Smooth muscle cell (in vitro differentiated cells): ENCODE measurements around the gene ADPRS. TPM values are rescaled to one million over a fixed set of nuclear protein-coding genes. Genes with fewer than 3 reads are reported as not detected.

ENCODE experiments used
- DNase-seq: peaks from one replicate; lab custom pipeline; 2025; ENCODE audit not compliant: unreplicated experiment; lab: John Stamatoyannopoulos, UW
- H2AFZ ChIP-seq: fragments of 200-600 bp; sonication (generic); 2 replicates; pipeline ENCODE4 v1.6.0; 2016; ENCODE audit warnings: antibody characterized with exemption, low read depth, mild to moderate bottlenecking
- H3F3A ChIP-seq: fragments of 200-600 bp; sonication (generic); 2 replicates; pipeline ENCODE4 v1.6.0; 2017; ENCODE audit warnings: antibody characterized with exemption, low read depth
- H3K27ac ChIP-seq: fragments of 200-600 bp; sonication (generic); 2 replicates; pipeline ENCODE4 v1.5.1; 2016; ENCODE audit warnings: low read depth, mild to moderate bottlenecking
- H3K27me3 ChIP-seq: fragments of 200-600 bp; sonication (generic); 2 replicates; pipeline ENCODE4 v1.6.1; 2016; ENCODE audit warnings: low read depth, mild to moderate bottlenecking
- H3K36me3 ChIP-seq: fragments of 200-600 bp; sonication (generic); 2 replicates; pipeline ENCODE4 v1.5.1; 2016; ENCODE audit warnings: low read depth
- H3K4me1 ChIP-seq: fragments of 200-600 bp; sonication (generic); 2 replicates; pipeline ENCODE4 v1.5.1; 2016; ENCODE audit warnings: low read depth
- H3K4me2 ChIP-seq: fragments of 200-600 bp; sonication (generic); 2 replicates; pipeline ENCODE4 v1.6.0; 2016; ENCODE audit warnings: mild to moderate bottlenecking
- H3K4me3 ChIP-seq: fragments of 200-600 bp; sonication (generic); 2 replicates; pipeline ENCODE4 v1.5.1; 2016; ENCODE audit warnings: mild to moderate bottlenecking
- H3K79me2 ChIP-seq: fragments of 200-600 bp; sonication (generic); 2 replicates; pipeline ENCODE4 v1.6.0; 2016; ENCODE audit warnings: low read depth, mild to moderate bottlenecking
- H3K9ac ChIP-seq: fragments of 200-600 bp; sonication (generic); 2 replicates; pipeline ENCODE4 v1.6.0; 2016; ENCODE audit warnings: low read depth
- H3K9me3 ChIP-seq: fragments of 200-600 bp; sonication (generic); replicated peaks from 2 replicates; pipeline ENCODE4 v1.5.1; 2016; ENCODE audit warnings: low read depth
- H4K20me1 ChIP-seq: fragments of 200-600 bp; sonication (generic); 2 replicates; pipeline ENCODE4 v1.6.0; 2016; ENCODE audit warnings: low read depth
- WGBS: methylation state at CpG from one replicate; pipeline ENCODE4 v1.1.7; 2016; ENCODE audit warnings: low lambda C conversion rate; 5-methylcytosine and 5-hydroxymethylcytosine counted together
- polyA plus RNA-seq: library from polyadenylated mRNA; unstranded; fragments of >200 nt; fragmentation: Nextera tagmentation; extraction: Ambion mirVana; gene quantifications from 2 replicates; pipeline ENCODE4 v1.2.1, GENCODE V29; 2016
- total RNA-seq: library from RNA; depleted of rRNA; stranded (reverse); fragments of >200 nt; gene quantifications from 2 replicates; pipeline ENCODE4 v1.2.3, GENCODE V29; 2014
- TF ChIP-seq, protein P1 (sequence below): fragments of 200-600 bp; sonication (generic); IDR thresholded peaks from 2 replicates; pipeline ENCODE4 v1.5.1; 2017; ENCODE audit warnings: borderline replicate concordance, mild to moderate bottlenecking, antibody characterized with exemption; ENCODE audit not compliant: insufficient read depth, poor library complexity, severe bottlenecking

Gene ADPRS
- total and polyA plus RNA-seq, 2 experiments from 2014 or later: 31.0 to 38.8 TPM

DNA sequence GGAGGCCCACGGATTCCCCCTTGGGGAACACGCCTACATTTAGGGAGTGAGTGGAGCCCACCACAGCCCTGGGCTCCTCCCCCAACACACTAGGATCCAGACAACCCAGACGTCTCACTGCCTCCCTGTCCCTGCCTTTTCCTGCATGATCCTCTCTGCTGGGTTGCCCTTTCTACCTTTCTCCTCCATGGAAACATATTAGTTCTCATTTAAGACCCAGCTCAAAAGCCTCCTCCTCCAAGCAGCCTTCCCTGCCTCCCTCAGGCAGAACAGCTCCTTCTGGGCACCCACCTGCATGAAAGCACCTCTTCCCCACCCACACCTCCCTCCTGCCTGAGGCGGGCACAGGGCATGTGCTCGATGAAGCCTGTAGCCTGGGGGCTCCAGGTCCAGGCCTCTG lies 25.7 kb downstream of the ADPRS start:
- no peak for DNase-seq
- peaks cover 14% of the 10 kb centered on the region for H3K4me1 ChIP-seq
- no peak overlapping the region for H3K27ac ChIP-seq
- H3F3A ChIP-seq: peaks cover 4% of the 10 kb centered on the region
- TF ChIP-seq, protein P1, sequence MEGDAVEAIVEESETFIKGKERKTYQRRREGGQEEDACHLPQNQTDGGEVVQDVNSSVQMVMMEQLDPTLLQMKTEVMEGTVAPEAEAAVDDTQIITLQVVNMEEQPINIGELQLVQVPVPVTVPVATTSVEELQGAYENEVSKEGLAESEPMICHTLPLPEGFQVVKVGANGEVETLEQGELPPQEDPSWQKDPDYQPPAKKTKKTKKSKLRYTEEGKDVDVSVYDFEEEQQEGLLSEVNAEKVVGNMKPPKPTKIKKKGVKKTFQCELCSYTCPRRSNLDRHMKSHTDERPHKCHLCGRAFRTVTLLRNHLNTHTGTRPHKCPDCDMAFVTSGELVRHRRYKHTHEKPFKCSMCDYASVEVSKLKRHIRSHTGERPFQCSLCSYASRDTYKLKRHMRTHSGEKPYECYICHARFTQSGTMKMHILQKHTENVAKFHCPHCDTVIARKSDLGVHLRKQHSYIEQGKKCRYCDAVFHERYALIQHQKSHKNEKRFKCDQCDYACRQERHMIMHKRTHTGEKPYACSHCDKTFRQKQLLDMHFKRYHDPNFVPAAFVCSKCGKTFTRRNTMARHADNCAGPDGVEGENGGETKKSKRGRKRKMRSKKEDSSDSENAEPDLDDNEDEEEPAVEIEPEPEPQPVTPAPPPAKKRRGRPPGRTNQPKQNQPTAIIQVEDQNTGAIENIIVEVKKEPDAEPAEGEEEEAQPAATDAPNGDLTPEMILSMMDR: no peak
- no peaks in the 10 kb centered on the region for H4K20me1 ChIP-seq
- no peak overlapping the region for H2AFZ ChIP-seq
- H3K4me3 ChIP-seq: no peak overlapping the region
- no peaks in the 10 kb centered on the region for H3K79me2 ChIP-seq
- H3K27me3 ChIP-seq: no peaks in the 10 kb centered on the region
- WGBS: 84% methylated on average over 5 of the region's 5 CpGs
- H3K4me2 ChIP-seq: no peak overlapping the region
- no peaks in the 10 kb centered on the region for H3K9me3 ChIP-seq
- no peak overlapping the region for H3K9ac ChIP-seq
- no peaks in the 10 kb centered on the region for H3K36me3 ChIP-seq

DNA sequence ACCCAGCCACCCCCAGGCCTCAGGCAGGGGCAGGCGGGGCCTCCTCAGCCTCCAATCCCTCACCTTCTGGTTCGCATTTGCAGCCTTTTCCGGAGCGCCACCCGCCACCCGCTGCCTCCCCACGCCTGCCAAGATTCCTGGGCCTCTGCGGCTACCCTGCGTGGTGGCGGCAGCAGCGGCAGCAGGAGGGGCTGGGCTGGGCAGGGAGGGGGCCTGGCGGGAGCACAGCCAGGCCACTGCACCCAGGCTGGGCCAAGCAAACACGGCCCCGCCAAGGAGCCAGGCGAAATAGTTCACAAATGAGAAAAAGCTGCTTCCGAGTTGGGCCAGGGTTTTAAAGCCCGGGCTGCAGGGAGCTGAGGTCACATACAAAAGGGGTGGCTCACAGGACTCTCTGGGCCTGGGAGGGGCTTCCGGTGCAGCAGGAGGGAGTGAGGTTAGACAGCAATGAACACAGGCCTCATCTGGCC lies 26.5 kb downstream of the ADPRS start:
- TF ChIP-seq, protein P1: no peak
- DNase-seq: no peak
- H3K4me2 ChIP-seq: no peak overlapping the region

DNA sequence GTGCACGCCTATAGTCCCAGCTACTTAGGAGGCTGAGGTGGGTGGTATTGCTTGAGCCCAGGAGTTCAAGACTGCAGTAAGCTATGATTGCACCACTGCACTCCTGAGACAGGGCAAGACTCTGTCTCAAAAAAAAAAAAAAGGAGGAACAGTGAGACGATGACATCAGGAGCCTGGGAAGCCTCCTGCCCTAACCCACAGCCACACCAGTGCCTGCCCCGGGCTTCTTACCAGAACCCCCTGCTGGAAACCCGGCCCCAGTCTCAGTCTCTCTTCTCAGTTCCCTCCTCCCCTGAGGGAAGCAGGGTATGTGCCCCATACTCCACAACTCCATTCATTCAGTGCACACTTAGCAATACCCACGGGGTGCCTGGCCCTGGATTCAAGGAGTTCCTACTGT lies 27.2 kb downstream of the ADPRS start:
- Histone ChIP-seq H3K4me2 (peak overlapping the region; percentile 31), H3K36me3 (no peaks in the 10 kb centered on the region), H4K20me1 (no peaks in the 10 kb centered on the region), H3K27ac (peak overlapping the region; percentile 53), H3K4me3 (no peak overlapping the region), H3F3A (peaks cover 4% of the 10 kb centered on the region), H3K27me3 (no peaks in the 10 kb centered on the region), H3K4me1 (peaks cover 21% of the 10 kb centered on the region), H3K79me2 (no peaks in the 10 kb centered on the region), H3K9ac (no peak overlapping the region), H3K9me3 (no peaks in the 10 kb centered on the region), H2AFZ (no peak overlapping the region)
- WGBS: 50% methylated on average over 5 of the region's 5 CpGs
- TF ChIP-seq, protein P1: no peak
- no peak for DNase-seq

More for the DNA sequence above, 26.5 kb downstream of the ADPRS start:
- no peak overlapping the region for H3K4me3 ChIP-seq
- no peak overlapping the region for H3K9ac ChIP-seq
- peak overlapping the region; percentile 53 for H3K27ac ChIP-seq
- H3K27me3 ChIP-seq: no peaks in the 10 kb centered on the region
- H4K20me1 ChIP-seq: no peaks in the 10 kb centered on the region
- 64% methylated on average over 14 of the region's 18 CpGs for WGBS
- no peaks in the 10 kb centered on the region for H3K36me3 ChIP-seq
- no peaks in the 10 kb centered on the region for H3K9me3 ChIP-seq
- H2AFZ ChIP-seq: no peak overlapping the region
- H3K79me2 ChIP-seq: no peaks in the 10 kb centered on the region
- peaks cover 21% of the 10 kb centered on the region for H3K4me1 ChIP-seq
- peaks cover 4% of the 10 kb centered on the region for H3F3A ChIP-seq

DNA sequence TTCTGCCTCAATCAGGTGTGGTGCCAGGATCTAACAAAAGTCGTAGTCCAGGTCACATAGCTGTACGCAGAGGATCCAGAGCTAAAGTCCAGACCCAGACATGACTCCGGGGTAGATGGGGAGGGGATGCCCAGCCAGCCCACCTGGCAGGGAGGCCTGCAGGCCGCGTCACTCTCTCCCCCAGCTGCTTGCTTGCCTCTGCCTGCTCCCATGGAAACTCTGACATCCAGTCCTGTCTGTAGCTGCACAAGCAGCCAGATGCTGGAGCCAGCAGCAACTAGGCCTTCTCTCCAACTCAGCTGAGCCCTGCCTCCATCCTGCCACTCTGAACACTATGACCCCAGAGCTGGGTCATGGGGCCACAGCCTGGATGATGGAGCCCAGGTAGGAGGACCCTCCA lies 28.2 kb downstream of the ADPRS start:
- Histone ChIP-seq H3K9ac (no peak overlapping the region), H3K4me1 (peaks cover 21% of the 10 kb centered on the region), H4K20me1 (no peaks in the 10 kb centered on the region), H3K79me2 (no peaks in the 10 kb centered on the region), H3K36me3 (no peaks in the 10 kb centered on the region), H2AFZ (no peak overlapping the region), H3K27me3 (no peaks in the 10 kb centered on the region), H3K27ac (peak overlapping the region; percentile 17), H3K4me2 (no peak overlapping the region), H3K4me3 (no peak overlapping the region), H3K9me3 (no peaks in the 10 kb centered on the region), H3F3A (peaks cover 4% of the 10 kb centered on the region)
- DNase-seq: no peak
- WGBS: 75% methylated on average over 5 of the region's 5 CpGs
- TF ChIP-seq, protein P1: no peak
